Immature natural killer cell (primary cell): ENCODE results near the gene MAP3K5. TPM values are rescaled to one million over a fixed set of nuclear protein-coding genes. Genes with fewer than 3 reads are reported as not detected.
"Not testable (repeated sequence)": the region's sequence is repeated elsewhere in the genome, so short reads cannot be mapped to it uniquely, and the experiment has no call there.

Experiments
- DNase-seq, 3 donors: peaks; one replicate each; pipeline ENCODE4 v3.0.0; 2022; ENCODE audit warnings: mixed read lengths in 1 of 3
- H3K27ac Mint-ChIP-seq, 6 donors: one replicate each; pipeline ENCODE4 v1.8.0; 2020; ENCODE audit warnings: mixed read lengths in 6 of 6, mild to moderate bottlenecking in 5 of 6, inconsistent platforms in 4 of 6, moderate library complexity in 3 of 6
- H3K27me3 Mint-ChIP-seq, 3 donors: one replicate each; pipeline ENCODE4 v1.8.0; 2020 to 2021; ENCODE audit warnings: low read depth in 3 of 3, mild to moderate bottlenecking in 3 of 3, mixed read lengths in 3 of 3, moderate library complexity in 3 of 3, inconsistent platforms in 1 of 3
- H3K36me3 Mint-ChIP-seq, 3 donors: one replicate each; pipeline ENCODE4 v1.8.0; 2020; ENCODE audit warnings: mixed read lengths in 3 of 3, inconsistent platforms in 2 of 3, mild to moderate bottlenecking in 2 of 3
- H3K4me1 Mint-ChIP-seq, 2 donors: one replicate each; pipeline ENCODE4 v1.8.0; 2020; ENCODE audit warnings: inconsistent platforms in 2 of 2, mild to moderate bottlenecking in 2 of 2, mixed read lengths in 2 of 2, moderate library complexity in 1 of 2
- H3K4me3 Mint-ChIP-seq, 5 donors: one replicate each; pipeline ENCODE4 v1.8.0; 2020; ENCODE audit warnings: mild to moderate bottlenecking in 5 of 5, mixed read lengths in 5 of 5, inconsistent platforms in 3 of 5, moderate library complexity in 3 of 5
- H3K9me3 Mint-ChIP-seq, 6 donors: one replicate each; pipeline ENCODE4 v1.8.0; 2020; ENCODE audit warnings: mild to moderate bottlenecking in 6 of 6, mixed read lengths in 6 of 6, inconsistent platforms in 4 of 6, moderate library complexity in 3 of 6
- polyA plus RNA-seq, 3 donors: library from polyadenylated mRNA; unstranded; fragments of 300-500 nt; fragmentation: Illumina TruSeq; gene quantifications; one replicate each; pipeline ENCODE4 v1.2.3, GENCODE V29; 2021

Gene MAP3K5
- polyA plus RNA-seq, 3 donors from 2014 or later, result 5.5 to 13.8 (median 6.2) TPM

- H3K9me3 Mint-ChIP-seq, result no peaks in the 10 kb centered on the region
- no peaks in the 10 kb centered on the region for H3K36me3 Mint-ChIP-seq
- H3K27ac Mint-ChIP-seq, result peak overlapping the region; percentile 16 to 95 (median 90)
- H3K4me3 Mint-ChIP-seq, result peak overlapping the region; percentile 71 to 94 (median 82)
- peaks cover 73 to 76% of the 10 kb centered on the region in 2 donors for H3K4me1 Mint-ChIP-seq
- H3K27me3 Mint-ChIP-seq, result peaks cover 0 to 3% (median 1%) of the 10 kb centered on the region in 3 donors
- DNase-seq, result no peak
Observed at GRCh38 chr6:136762022-136762975, 30.0 kb downstream of the MAP3K5 start.

DNA sequence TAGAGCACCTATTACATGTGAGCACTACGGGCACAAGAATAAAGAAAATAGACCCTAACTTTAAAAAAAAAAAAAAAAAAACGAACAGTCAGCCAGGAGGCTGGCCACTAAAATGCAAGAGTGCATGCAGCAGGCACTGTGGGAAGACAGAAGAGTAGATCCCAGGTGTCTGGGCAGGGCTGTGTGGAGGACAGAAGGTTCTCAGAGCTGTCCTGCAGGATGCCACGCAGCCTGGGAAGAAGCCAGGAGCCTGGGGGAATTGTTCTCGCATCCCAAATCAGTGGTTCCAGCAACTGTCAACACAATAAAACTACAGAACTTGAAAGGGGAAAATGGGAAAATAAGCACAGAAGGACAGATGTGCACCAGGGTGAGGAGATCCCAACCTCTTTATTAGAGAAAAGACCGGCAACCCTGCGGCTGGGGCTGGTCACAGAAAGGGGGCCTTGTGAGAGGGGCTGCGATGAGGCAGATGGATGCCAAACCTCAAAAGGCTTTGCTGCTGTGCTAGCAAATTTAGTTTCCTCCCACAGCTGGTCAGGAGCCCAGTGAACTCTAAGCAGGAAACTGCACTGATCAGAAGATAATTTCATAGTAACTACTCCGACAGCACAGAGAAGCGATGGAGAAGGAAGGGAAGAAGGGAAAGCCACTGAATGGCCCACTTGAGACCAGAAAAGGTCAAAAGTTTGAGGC, 30.9 kb downstream of the MAP3K5 start:
- DNase-seq, result peak in 2 of 3 donors; percentile 37 to 45
- peak overlapping the region; percentile 71 to 94 (median 82) for H3K4me3 Mint-ChIP-seq
- H3K4me1 Mint-ChIP-seq, result peaks cover 74 to 76% of the 10 kb centered on the region in 2 donors
- peaks cover 0 to 3% (median 1%) of the 10 kb centered on the region in 3 donors for H3K27me3 Mint-ChIP-seq
- no peaks in the 10 kb centered on the region for H3K36me3 Mint-ChIP-seq
- H3K27ac Mint-ChIP-seq, result peak overlapping the region; percentile 47 to 95 (median 90)
- H3K9me3 Mint-ChIP-seq, result no peaks in the 10 kb centered on the region

GRCh38 chr6:136760781-136761180, 31.5 kb downstream of the MAP3K5 start:
- H3K4me3 Mint-ChIP-seq, result peak overlapping the region; percentile 71 to 94 (median 82)
- not testable (repeated sequence) for H3K27me3 Mint-ChIP-seq, H3K9me3 Mint-ChIP-seq, H3K36me3 Mint-ChIP-seq
- peak in 1 of 3 donors; percentile 18 for DNase-seq
- H3K27ac Mint-ChIP-seq, result peak overlapping the region; percentile 47 to 95 (median 90)
- H3K4me1 Mint-ChIP-seq, result peaks cover 70 to 74% of the 10 kb centered on the region in 2 donors

GRCh38 chr6:136757150-136757549, 35.1 kb downstream of the MAP3K5 start:
- no peak overlapping the region for H3K4me3 Mint-ChIP-seq
- no peak for DNase-seq
- H3K27ac Mint-ChIP-seq, result peak overlapping the region in 1 of 6 donors; percentile 49
- no peaks in the 10 kb centered on the region for H3K36me3 Mint-ChIP-seq
- H3K27me3 Mint-ChIP-seq, result peaks cover 0 to 3% (median 0%) of the 10 kb centered on the region in 3 donors
- peaks cover 62 to 69% of the 10 kb centered on the region in 2 donors for H3K4me1 Mint-ChIP-seq
- H3K9me3 Mint-ChIP-seq, result no peaks in the 10 kb centered on the region

GRCh38 chr6:136754820-136755219, 37.5 kb downstream of the MAP3K5 start:
- Mint-ChIP-seq H3K27ac (peak overlapping the region in 1 of 6 donors; percentile 28), H3K27me3 (peaks cover 0 to 4% (median 0%) of the 10 kb centered on the region in 3 donors), H3K36me3 (no peaks in the 10 kb centered on the region), H3K4me1 (peaks cover 64 to 70% of the 10 kb centered on the region in 2 donors), H3K9me3 (no peaks in the 10 kb centered on the region), H3K4me3 (no peak overlapping the region)
- no peak for DNase-seq

DNA sequence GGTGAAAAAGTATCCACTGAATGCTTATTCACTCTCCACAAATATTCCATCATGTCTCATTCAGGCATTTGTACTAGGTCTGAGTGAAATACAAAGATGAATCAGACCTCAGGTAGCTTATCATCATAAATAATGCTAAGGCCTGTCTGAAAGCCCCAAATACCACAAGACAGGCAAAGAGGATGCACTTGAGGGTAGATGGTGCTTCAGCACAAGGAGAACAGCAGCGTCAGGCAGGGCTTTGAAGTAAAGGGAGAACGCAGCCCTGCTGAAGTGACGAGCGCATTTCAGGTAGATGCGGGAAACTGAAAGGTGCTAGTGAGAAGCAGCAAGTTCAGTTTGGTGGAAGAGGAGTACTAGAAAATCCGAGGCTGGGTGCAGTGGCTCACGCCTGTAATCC, 38.7 kb downstream of the MAP3K5 start:
- Mint-ChIP-seq H3K4me3 (no peak overlapping the region), H3K27ac (peak overlapping the region in 3 of 6 donors; percentile 56 to 62 (median 58)), H3K4me1 (peaks cover 71 to 80% of the 10 kb centered on the region in 2 donors), H3K36me3 (no peaks in the 10 kb centered on the region), H3K27me3 (peaks cover 0 to 6% (median 0%) of the 10 kb centered on the region in 3 donors), H3K9me3 (no peaks in the 10 kb centered on the region)
- DNase-seq, result peak in 1 of 3 donors; percentile 17

DNA sequence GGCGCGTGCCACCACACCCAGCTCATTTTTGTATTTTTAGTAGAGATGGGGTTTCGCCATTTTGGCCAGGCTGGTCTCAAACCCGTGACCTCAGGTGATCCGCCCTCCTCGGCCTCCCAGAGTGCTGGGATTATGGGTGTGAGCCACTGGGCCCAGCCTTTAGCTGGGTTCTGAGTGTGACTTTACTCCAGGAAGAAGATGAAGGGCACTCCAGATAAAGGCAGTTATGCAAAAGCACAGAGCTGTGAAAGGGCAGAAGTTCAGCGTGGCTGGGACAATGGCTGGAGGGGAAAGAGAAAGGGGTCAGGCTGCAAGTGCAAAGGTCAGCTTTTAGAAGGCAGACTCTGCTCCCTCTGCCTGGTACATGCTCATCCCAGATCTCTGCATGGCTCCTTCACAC, 39.7 kb downstream of the MAP3K5 start:
- peak overlapping the region; percentile 68 to 78 (median 74) for H3K4me3 Mint-ChIP-seq
- peak overlapping the region; percentile 68 to 95 (median 92) for H3K27ac Mint-ChIP-seq
- H3K4me1 Mint-ChIP-seq, result peaks cover 73 to 90% of the 10 kb centered on the region in 2 donors
- no peak for DNase-seq
- peaks cover 0 to 6% (median 0%) of the 10 kb centered on the region in 3 donors for H3K27me3 Mint-ChIP-seq
- H3K9me3 Mint-ChIP-seq, result no peaks in the 10 kb centered on the region
- no peaks in the 10 kb centered on the region for H3K36me3 Mint-ChIP-seq

DNA sequence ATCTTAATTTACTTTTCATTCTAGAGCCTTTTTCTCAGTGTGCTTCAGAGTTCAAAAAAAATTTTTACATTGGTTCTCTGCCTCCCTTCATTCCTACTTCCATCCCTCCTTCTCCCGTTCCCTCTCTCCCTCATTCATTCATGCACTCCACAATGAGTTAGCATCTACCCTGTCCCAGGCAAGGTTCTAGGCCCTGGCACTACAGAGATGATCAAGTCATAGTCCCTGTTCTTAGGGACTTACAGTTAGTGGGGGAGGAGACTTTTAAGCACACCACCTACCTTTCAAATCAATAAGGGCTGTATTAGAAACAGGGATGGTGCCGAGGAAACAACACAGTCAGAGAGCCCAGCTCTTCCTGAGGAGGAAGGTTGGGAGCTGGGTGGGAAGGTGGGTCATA, 40.3 kb downstream of the MAP3K5 start:
- H3K27ac Mint-ChIP-seq, result peak overlapping the region; percentile 82 to 95 (median 92)
- DNase-seq, result no peak
- no peaks in the 10 kb centered on the region for H3K36me3 Mint-ChIP-seq
- H3K4me1 Mint-ChIP-seq, result peaks cover 74 to 91% of the 10 kb centered on the region in 2 donors
- peak overlapping the region; percentile 68 to 78 (median 74) for H3K4me3 Mint-ChIP-seq
- H3K9me3 Mint-ChIP-seq, result no peaks in the 10 kb centered on the region
- H3K27me3 Mint-ChIP-seq, result peaks cover 0 to 6% (median 0%) of the 10 kb centered on the region in 3 donors

GRCh38 chr6:136751522-136751956, 40.7 kb downstream of the MAP3K5 start:
- peaks cover 0 to 6% (median 0%) of the 10 kb centered on the region in 3 donors for H3K27me3 Mint-ChIP-seq
- DNase-seq, result peak in 2 of 3 donors; percentile 9 to 27
- peaks cover 71 to 89% of the 10 kb centered on the region in 2 donors for H3K4me1 Mint-ChIP-seq
- peak overlapping the region; percentile 82 to 95 (median 92) for H3K27ac Mint-ChIP-seq
- H3K4me3 Mint-ChIP-seq, result peak overlapping the region; percentile 68 to 78 (median 74)
- no peaks in the 10 kb centered on the region for H3K9me3 Mint-ChIP-seq
- H3K36me3 Mint-ChIP-seq, result no peaks in the 10 kb centered on the region

- Mint-ChIP-seq H3K4me1 (peaks cover 72 to 90% of the 10 kb centered on the region in 2 donors), H3K27me3 (peaks cover 0 to 6% (median 0%) of the 10 kb centered on the region in 3 donors), H3K27ac (peak overlapping the region; percentile 82 to 95 (median 92)), H3K9me3 (no peaks in the 10 kb centered on the region), H3K36me3 (no peaks in the 10 kb centered on the region), H3K4me3 (peak overlapping the region; percentile 68 to 78 (median 74))
- no peak for DNase-seq
Observed at GRCh38 chr6:136750696-136751521, 41.4 kb downstream of the MAP3K5 start.

- H3K27me3 Mint-ChIP-seq, result peaks cover 0 to 5% (median 0%) of the 10 kb centered on the region in 3 donors
- H3K4me1 Mint-ChIP-seq, result peaks cover 72 to 89% of the 10 kb centered on the region in 2 donors
- H3K4me3 Mint-ChIP-seq, result no peak overlapping the region
- no peak for DNase-seq
- H3K36me3 Mint-ChIP-seq, result no peaks in the 10 kb centered on the region
- peak overlapping the region in 3 of 6 donors; percentile 11 to 83 (median 56) for H3K27ac Mint-ChIP-seq
- no peaks in the 10 kb centered on the region for H3K9me3 Mint-ChIP-seq
Observed at GRCh38 chr6:136749359-136749997, 42.8 kb downstream of the MAP3K5 start.

GRCh38 chr6:136747507-136747906, 44.8 kb downstream of the MAP3K5 start:
- Mint-ChIP-seq H3K36me3 (no peaks in the 10 kb centered on the region), H3K9me3 (no peaks in the 10 kb centered on the region), H3K27ac (no peak overlapping the region), H3K4me3 (no peak overlapping the region), H3K27me3 (peaks cover 0 to 5% (median 0%) of the 10 kb centered on the region in 3 donors), H3K4me1 (peaks cover 64 to 88% of the 10 kb centered on the region in 2 donors)
- DNase-seq, result no peak
